Measurements from ENCODE around the gene PKIB.

Gene PKIB

DNA sequence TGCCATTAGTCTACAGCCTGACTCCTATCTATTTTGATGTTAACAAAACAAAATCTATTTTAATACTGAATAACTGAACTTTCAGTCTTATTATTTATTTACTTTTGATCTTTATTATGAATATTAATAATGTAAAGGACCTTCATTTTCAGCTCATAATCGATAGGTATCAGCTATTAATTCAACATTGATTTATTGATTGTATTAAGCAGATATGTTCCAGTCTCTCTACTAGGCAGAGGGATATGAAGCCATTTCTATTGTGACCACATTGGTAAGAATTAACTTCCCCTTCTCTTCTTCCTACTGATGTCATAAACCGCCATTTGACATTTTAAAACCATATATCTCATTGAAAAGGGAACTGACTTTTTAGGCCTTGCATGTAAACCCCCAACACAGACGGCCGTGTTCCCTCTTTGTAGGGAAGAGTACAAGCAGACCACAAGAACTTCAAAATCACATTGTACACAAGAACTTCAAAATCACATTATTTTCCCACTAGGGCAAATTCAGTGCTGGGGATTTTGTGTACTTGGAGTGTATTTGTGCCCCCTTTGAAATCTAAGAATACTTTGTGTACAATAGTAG lies 99.8 kb downstream of the PKIB start:
- H3K9me3 ChIP-seq (ENCODE audit: insufficient read depth, low read length, severe bottlenecking): no peaks in the 10 kb centered on the region
- no peaks in the 10 kb centered on the region for H3K4me1 ChIP-seq (ENCODE audit: insufficient read depth, low read length)
- TF ChIP-seq, protein P1, sequence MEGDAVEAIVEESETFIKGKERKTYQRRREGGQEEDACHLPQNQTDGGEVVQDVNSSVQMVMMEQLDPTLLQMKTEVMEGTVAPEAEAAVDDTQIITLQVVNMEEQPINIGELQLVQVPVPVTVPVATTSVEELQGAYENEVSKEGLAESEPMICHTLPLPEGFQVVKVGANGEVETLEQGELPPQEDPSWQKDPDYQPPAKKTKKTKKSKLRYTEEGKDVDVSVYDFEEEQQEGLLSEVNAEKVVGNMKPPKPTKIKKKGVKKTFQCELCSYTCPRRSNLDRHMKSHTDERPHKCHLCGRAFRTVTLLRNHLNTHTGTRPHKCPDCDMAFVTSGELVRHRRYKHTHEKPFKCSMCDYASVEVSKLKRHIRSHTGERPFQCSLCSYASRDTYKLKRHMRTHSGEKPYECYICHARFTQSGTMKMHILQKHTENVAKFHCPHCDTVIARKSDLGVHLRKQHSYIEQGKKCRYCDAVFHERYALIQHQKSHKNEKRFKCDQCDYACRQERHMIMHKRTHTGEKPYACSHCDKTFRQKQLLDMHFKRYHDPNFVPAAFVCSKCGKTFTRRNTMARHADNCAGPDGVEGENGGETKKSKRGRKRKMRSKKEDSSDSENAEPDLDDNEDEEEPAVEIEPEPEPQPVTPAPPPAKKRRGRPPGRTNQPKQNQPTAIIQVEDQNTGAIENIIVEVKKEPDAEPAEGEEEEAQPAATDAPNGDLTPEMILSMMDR (IDR thresholded peaks at IDR 0.05; ENCODE audit: borderline replicate concordance, extremely low read depth, low read length, poor library complexity, severe bottlenecking): no peak
- no peak for TF ChIP-seq EZH2 (IDR thresholded peaks at IDR 0.05; ENCODE audit: borderline replicate concordance, low read depth, low read length, severe bottlenecking)
- no peak overlapping the region for H3K9ac ChIP-seq (ENCODE audit: low read depth, low read length)
- ATAC-seq (ENCODE audit: insufficient read depth, low read depth): no peak
- no peaks in the 10 kb centered on the region for H3K27me3 ChIP-seq (ENCODE audit: insufficient read depth, low read length, poor library complexity)
- no peak overlapping the region for H3K27ac ChIP-seq (ENCODE audit: low read length)
- no peaks in the 10 kb centered on the region for H3K79me2 ChIP-seq (ENCODE audit: insufficient read depth, low read length)
- H3K4me2 ChIP-seq (ENCODE audit: insufficient read depth, low read length): no peak overlapping the region
- no peak overlapping the region for H3K4me3 ChIP-seq (ENCODE audit: low read depth in 1 of 2, low read length in 2 of 2)
- H4K20me1 ChIP-seq (ENCODE audit: insufficient read depth, low read length): no peaks in the 10 kb centered on the region
- no peaks in the 10 kb centered on the region for H3K36me3 ChIP-seq (ENCODE audit: insufficient read depth, low read length)
- no peak overlapping the region for H2AFZ ChIP-seq (ENCODE audit: low read depth, low read length)
- DNase-seq: no peak

DNA sequence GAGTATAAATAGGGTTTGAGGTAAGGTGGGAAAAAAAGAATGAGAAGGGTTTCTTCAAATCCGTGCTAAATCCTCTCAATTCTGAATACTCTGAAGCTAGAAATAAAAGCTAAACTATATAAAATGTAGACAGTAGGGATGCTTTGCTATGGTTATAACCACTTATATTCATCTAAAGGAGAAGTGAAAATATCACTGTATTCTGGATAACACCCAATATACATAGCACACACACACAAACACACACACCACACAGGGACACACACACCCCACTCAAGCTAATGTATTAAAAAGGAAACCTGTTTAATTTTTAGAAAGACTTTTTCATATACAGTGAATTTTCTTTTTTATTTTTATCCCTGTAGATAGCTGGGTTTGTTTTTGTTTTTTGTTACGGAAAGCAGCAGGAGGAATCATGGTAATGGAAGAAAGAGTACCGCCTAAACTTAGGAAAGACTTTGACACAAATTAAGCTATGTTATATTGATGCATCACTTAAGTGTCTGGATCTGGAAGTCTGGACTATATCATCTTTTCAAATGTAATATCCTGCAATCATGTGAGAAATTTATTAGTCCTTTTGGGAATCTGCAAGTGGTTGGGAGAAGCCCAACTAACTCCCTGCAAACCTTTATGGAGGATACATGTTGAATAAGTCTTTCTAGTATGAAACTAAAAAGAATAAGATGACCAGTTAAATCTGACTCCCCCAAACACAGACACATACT lies 100.9 kb downstream of the PKIB start:
- no peak overlapping the region for H3K4me2 ChIP-seq (ENCODE audit: insufficient read depth, low read length)
- H3K9me3 ChIP-seq (ENCODE audit: insufficient read depth, low read length, severe bottlenecking): no peaks in the 10 kb centered on the region
- no peak for DNase-seq
- H4K20me1 ChIP-seq (ENCODE audit: insufficient read depth, low read length): no peaks in the 10 kb centered on the region
- H3K36me3 ChIP-seq (ENCODE audit: insufficient read depth, low read length): no peaks in the 10 kb centered on the region
- no peak overlapping the region for H3K9ac ChIP-seq (ENCODE audit: low read depth, low read length)
- no peaks in the 10 kb centered on the region for H3K4me1 ChIP-seq (ENCODE audit: insufficient read depth, low read length)
- H3K27me3 ChIP-seq (ENCODE audit: insufficient read depth, low read length, poor library complexity): no peaks in the 10 kb centered on the region
- TF ChIP-seq, protein P1 (IDR thresholded peaks at IDR 0.05; ENCODE audit: borderline replicate concordance, extremely low read depth, low read length, poor library complexity, severe bottlenecking): no peak
- TF ChIP-seq EZH2 (IDR thresholded peaks at IDR 0.05; ENCODE audit: borderline replicate concordance, low read depth, low read length, severe bottlenecking): no peak
- H3K27ac ChIP-seq (ENCODE audit: low read length): no peak overlapping the region
- ATAC-seq (ENCODE audit: insufficient read depth, low read depth): no peak
- no peaks in the 10 kb centered on the region for H3K79me2 ChIP-seq (ENCODE audit: insufficient read depth, low read length)
- no peak overlapping the region for H3K4me3 ChIP-seq (ENCODE audit: low read depth in 1 of 2, low read length in 2 of 2)
- H2AFZ ChIP-seq (ENCODE audit: low read depth, low read length): no peak overlapping the region

DNA sequence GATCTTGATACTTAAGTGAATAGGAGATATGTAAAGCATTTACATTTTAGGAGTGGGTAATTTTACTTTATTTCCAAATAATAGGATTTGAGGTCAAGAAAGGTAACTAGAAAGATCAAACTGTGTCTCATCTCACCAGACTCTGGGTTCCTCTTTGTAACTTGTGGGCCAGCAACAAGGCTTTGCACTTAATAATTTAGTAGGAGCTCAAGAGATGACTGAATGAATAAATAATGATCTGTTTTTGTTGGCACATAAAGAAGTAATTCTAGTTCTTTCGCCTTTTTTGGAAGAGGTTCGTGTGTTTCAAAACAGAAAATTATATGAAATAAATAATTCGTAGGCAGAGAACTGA lies 101.9 kb downstream of the PKIB start:
- H3K27ac ChIP-seq (ENCODE audit: low read length): no peak overlapping the region
- H3K36me3 ChIP-seq (ENCODE audit: insufficient read depth, low read length): no peaks in the 10 kb centered on the region
- ATAC-seq (ENCODE audit: insufficient read depth, low read depth): no peak
- H3K4me2 ChIP-seq (ENCODE audit: insufficient read depth, low read length): no peak overlapping the region
- no peaks in the 10 kb centered on the region for H3K9me3 ChIP-seq (ENCODE audit: insufficient read depth, low read length, severe bottlenecking)
- DNase-seq: no peak
- no peaks in the 10 kb centered on the region for H3K27me3 ChIP-seq (ENCODE audit: insufficient read depth, low read length, poor library complexity)
- no peak overlapping the region for H3K4me3 ChIP-seq (ENCODE audit: low read depth in 1 of 2, low read length in 2 of 2)
- no peaks in the 10 kb centered on the region for H4K20me1 ChIP-seq (ENCODE audit: insufficient read depth, low read length)
- H3K4me1 ChIP-seq (ENCODE audit: insufficient read depth, low read length): no peaks in the 10 kb centered on the region
- no peak overlapping the region for H2AFZ ChIP-seq (ENCODE audit: low read depth, low read length)
- no peak for TF ChIP-seq EZH2 (IDR thresholded peaks at IDR 0.05; ENCODE audit: borderline replicate concordance, low read depth, low read length, severe bottlenecking)
- TF ChIP-seq, protein P1 (IDR thresholded peaks at IDR 0.05; ENCODE audit: borderline replicate concordance, extremely low read depth, low read length, poor library complexity, severe bottlenecking): no peak
- no peak overlapping the region for H3K9ac ChIP-seq (ENCODE audit: low read depth, low read length)
- no peaks in the 10 kb centered on the region for H3K79me2 ChIP-seq (ENCODE audit: insufficient read depth, low read length)

All from DND-41 (cell line).